Activated T-helper 1 cell treated with anti-CD3 and anti-CD28 coated beads, Interleukin-12 subunit alpha, Interleukin-12 subunit beta, Interleukin-2, Interleukin-4 antibody, amounts not matched to agents 30 ng/mL and 10 ng/mL and 1 ng/mL, durations not matched to agents 14 hours and 24 hours and 36 hours (primary cell): Measurements from ENCODE around the gene SYNGR4. TPM values are rescaled to one million over a fixed set of nuclear protein-coding genes. Genes with fewer than 3 reads are reported as not detected.
"Not testable (repeated sequence)": the region's sequence is repeated elsewhere in the genome, so short reads cannot be mapped to it uniquely, and the experiment has no call there.

Source experiments
- DNase-seq: peaks from one replicate; pipeline ENCODE4 v3.0.0; 2021; ENCODE audit warnings: low spot score
- H3K27ac Mint-ChIP-seq: one replicate; pipeline ENCODE4 v1.8.0; 2021; ENCODE audit warnings: mild to moderate bottlenecking, mixed read lengths
- H3K27me3 Mint-ChIP-seq: one replicate; pipeline ENCODE4 v1.8.0; 2022; ENCODE audit warnings: mild to moderate bottlenecking, moderate library complexity, mixed read lengths; ENCODE audit not compliant: insufficient read depth
- H3K36me3 Mint-ChIP-seq: one replicate; pipeline ENCODE4 v1.8.0; 2021; ENCODE audit warnings: low read depth, mixed read lengths
- H3K4me1 Mint-ChIP-seq: one replicate; pipeline ENCODE4 v1.8.0; 2021; ENCODE audit warnings: low read depth, mixed read lengths
- H3K4me3 Mint-ChIP-seq: one replicate; pipeline ENCODE4 v1.8.0; 2021; ENCODE audit warnings: mild to moderate bottlenecking, moderate library complexity, mixed read lengths
- H3K9me3 Mint-ChIP-seq: one replicate; pipeline ENCODE4 v1.8.0; 2021; ENCODE audit warnings: mixed read lengths
- intact Hi-C: fragments of 100-400 bp; cut with micrococcal nuclease; formaldehyde crosslinking; loops from one replicate; pipeline ENCODE4 v1.15.1; 2024
- total RNA-seq: library from RNA; stranded (reverse); gene quantifications from 2 replicates; pipeline ENCODE4 v1.2.3, GENCODE V29; 2022

Gene SYNGR4, protein sequence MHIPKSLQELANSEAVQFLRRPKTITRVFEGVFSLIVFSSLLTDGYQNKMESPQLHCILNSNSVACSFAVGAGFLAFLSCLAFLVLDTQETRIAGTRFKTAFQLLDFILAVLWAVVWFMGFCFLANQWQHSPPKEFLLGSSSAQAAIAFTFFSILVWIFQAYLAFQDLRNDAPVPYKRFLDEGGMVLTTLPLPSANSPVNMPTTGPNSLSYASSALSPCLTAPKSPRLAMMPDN
- 0.61 TPM in 1 of 2 replicates, not detected in the other for total RNA-seq

DNA sequence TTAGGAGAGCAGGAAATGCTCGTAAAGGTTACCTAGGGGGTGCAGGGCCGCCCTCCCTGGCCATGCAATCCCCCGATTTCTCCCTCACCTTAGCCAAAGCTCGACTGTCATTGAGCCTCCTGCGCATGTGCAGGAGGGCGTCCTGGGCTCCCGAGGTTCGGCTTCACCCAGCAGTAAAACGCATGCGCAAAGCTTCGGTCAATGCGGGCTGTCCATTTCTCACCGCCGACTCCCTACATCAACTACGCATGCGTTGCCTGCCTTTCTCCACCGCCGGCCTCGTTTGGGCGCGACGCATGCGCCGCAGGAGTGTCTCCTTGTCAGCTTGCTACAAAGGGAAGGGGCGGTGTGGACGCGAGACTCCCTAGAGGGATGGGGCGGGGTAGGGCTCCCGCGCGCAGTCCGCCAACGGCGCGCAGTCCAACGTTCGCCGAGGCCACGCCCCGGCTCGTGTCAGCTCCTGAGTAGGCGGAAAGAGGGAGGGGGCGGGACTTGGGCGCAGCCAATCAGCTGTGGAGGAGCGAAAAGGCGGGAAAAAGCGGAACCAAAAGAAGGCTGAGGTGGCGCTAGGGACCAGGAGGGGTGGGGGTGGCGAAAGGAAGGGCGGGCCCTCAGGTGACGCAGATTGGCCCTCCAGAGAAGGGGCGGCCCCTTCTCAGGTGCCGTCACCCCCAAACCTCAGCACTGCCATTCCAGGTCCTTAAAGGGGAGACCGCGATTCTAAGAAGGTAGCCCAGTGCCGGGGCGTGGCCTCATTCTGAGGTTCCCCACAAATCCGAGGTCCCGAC, at the start of gene SYNGR4, which contains the start of gene TMEM143:
TSS of gene SYNGR4 (plus strand) at position 558 of the 788 bp plus-strand sequence. CDS start 1,476 bp downstream, outside the sequence.
TSS of gene TMEM143 (minus strand) at position 131 of the 788 bp plus-strand sequence. CDS start at position 111, 20 bp downstream.
- peaks cover 4% of the 10 kb centered on the region for H3K36me3 Mint-ChIP-seq
- H3K27ac Mint-ChIP-seq: peak within 1 kb of the TSS; percentile 87
- peaks cover 6% of the 10 kb centered on the region for H3K4me1 Mint-ChIP-seq
- DNase-seq: peak; percentile 98
- H3K9me3 Mint-ChIP-seq: no peaks in the 10 kb centered on the region
- intact Hi-C loops: loop anchor here (1.0 to 10.0 kb wide), 17 partner anchors 27 to 1278 kb away; partner anchors contain the start of genes CYTH2, DBP, GRWD1 and GYS1
- H3K27me3 Mint-ChIP-seq: no peaks in the 10 kb centered on the region
- H3K4me3 Mint-ChIP-seq: peak within 1 kb of the TSS; percentile 85

DNA sequence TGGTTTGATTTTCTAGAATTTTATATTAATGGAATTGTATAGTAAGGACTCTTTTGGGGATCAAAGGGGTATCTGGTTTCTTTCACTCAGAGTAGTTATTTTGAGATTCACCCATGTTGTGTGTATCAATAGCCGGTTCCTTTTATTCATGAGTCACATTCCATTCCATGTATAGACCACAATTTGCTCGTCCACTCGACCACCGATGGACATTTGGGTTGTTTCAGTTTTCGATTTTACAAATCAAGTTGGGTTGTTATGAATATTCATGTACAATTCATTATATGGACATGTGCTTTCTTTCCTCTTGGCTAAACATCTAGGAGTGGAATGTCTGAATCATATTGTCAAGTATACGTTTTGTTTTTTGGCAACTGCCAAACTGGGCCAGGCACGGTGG, 48.5 kb upstream of the SYNGR4 start:
- intact Hi-C loops: no loop called here
- DNase-seq: no peak
- no peaks in the 10 kb centered on the region for H3K36me3 Mint-ChIP-seq
- H3K27me3 Mint-ChIP-seq: peaks cover 7% of the 10 kb centered on the region
- peaks cover 11% of the 10 kb centered on the region for H3K4me1 Mint-ChIP-seq
- no peaks in the 10 kb centered on the region for H3K9me3 Mint-ChIP-seq
- H3K4me3 Mint-ChIP-seq: no peak overlapping the region
- H3K27ac Mint-ChIP-seq: no peak overlapping the region

DNA sequence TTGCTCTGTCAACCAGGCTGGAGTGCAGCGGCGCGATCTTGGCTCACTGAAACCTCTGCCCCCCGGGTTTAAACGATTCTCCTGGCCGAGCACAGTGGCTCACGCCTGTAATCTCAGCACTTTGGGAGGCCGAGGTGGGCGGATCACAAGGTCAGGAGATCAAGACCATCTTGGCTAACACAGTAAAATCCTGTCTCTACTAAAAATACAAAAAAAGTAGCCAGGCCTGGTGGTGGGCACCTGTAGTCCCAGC, 46.5 kb upstream of the SYNGR4 start:
- DNase-seq, intact Hi-C loops, H3K27ac Mint-ChIP-seq, H3K9me3 Mint-ChIP-seq, H3K4me3 Mint-ChIP-seq, H3K27me3 Mint-ChIP-seq, H3K36me3 Mint-ChIP-seq: not testable (repeated sequence)
- H3K4me1 Mint-ChIP-seq: peaks cover 28% of the 10 kb centered on the region

DNA sequence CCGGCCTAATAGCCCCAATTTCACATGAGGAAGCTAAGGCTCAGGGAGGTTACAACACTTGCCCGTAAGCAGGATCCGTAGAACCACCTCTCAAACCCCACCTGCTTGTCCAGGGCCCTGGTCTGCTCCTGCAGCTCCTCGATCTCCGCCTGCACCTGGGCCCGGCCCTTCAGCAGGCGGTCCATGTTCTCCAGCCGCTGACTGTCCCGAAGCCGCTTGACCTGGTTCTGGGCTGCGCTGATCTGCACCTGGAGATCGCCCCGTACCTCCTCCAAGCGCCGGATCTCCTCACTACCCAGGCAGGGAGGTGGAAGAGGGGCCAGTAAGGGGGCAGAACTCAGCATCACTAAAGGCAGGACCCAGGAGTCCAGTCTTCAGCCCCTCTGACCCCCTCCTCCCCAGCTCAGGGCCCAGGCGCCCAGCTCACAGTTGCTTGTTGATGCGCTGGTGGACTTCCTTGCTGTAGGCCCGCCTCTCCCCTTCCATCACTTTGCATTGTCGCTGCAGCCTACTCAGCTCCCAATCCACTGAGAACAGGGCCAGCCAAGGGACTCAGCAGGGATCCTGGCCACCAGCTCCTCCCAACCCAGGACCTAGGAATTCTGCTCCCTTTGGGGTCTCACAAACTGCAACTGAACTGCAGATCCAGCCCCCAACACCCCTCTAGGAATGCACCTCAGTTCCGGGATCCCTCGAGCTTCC, 45.7 kb upstream of the SYNGR4 start:
- no peak for DNase-seq
- intact Hi-C loops: no loop called here

DNA sequence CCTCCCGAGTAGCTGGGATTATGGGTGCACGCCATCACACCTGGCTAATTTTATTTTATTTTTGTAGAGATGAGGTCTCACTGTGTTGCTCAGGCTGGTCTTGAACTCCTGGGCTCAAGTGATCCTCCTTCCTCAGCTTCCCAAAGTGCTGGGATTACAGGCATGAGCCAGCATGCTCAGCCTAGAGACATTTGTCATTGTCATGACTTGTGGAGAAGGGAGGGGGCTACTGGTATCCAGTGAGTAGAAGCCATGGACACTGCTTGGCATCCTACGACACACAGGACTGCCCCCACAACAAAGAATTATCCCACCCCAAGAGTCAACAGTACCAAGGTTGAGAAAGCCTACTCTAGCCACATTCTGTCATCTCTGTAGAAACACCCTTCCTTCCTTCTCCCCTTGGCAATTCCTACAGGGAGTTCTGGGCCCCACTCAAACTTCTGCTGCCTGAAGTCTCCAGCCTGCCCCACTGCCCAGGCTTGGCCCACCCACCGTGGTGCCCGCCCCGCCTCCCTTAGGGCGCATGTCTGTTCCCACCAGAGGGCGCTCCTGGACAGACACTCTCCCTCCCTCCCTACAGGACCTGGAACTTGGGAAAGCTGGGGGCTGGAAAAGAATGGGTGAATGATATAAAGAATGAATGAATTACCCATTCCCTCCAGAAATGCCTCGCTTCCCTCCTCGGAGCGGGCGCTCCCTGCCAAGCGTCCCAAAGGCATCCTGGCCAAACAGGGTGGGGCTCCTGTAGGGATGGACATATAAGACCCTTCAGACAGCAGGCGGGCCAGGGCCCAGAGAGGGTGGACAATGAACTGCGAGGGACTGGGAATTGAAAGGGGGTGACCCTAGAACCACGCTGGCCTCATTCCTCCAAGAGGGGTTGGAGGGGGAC, 44.3 kb upstream of the SYNGR4 start:
- no peaks in the 10 kb centered on the region for H3K9me3 Mint-ChIP-seq
- intact Hi-C loops: loop anchor here (2.0 to 10.0 kb wide), 9 partner anchors 31 to 715 kb away; partner anchors contain the start of genes BICRA, CARD8, CYTH2 and DBP
- H3K4me3 Mint-ChIP-seq: peak overlapping the region; percentile 87
- peak overlapping the region; percentile 40 for H3K27ac Mint-ChIP-seq
- peak; percentile 68 for DNase-seq
- peaks cover 51% of the 10 kb centered on the region for H3K4me1 Mint-ChIP-seq
- peaks cover 2% of the 10 kb centered on the region for H3K27me3 Mint-ChIP-seq
- H3K36me3 Mint-ChIP-seq: no peaks in the 10 kb centered on the region

More for the DNA sequence above, 45.7 kb upstream of the SYNGR4 start:
- Mint-ChIP-seq H3K4me1 (peaks cover 36% of the 10 kb centered on the region), H3K27me3 (peaks cover 2% of the 10 kb centered on the region), H3K36me3 (no peaks in the 10 kb centered on the region), H3K4me3 (no peak overlapping the region), H3K27ac (no peak overlapping the region), H3K9me3 (no peaks in the 10 kb centered on the region)

DNA sequence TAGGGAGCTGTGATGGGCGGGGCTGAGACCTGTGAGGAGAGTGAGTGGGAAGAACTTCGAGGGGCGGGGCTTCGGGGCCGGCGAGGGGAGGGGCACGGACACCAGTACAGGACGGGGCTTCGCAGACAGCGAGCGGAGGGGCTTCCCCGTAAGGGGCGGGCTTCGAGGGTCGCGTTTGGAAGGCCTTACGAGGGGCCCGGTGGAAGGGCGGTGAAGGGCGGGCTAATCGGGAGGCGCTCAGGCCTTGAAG, 42.9 kb upstream of the SYNGR4 start:
- peaks cover 11% of the 10 kb centered on the region for H3K36me3 Mint-ChIP-seq
- peak; percentile 95 for DNase-seq
- peaks cover 64% of the 10 kb centered on the region for H3K4me1 Mint-ChIP-seq
- H3K27me3 Mint-ChIP-seq: peaks cover 2% of the 10 kb centered on the region
- intact Hi-C loops: loop anchor here (1.0 to 10.0 kb wide), 12 partner anchors 12 to 716 kb away; partner anchors contain the start of genes BICRA, CARD8, CYTH2 and DBP
- H3K27ac Mint-ChIP-seq: peak overlapping the region; percentile 98
- H3K9me3 Mint-ChIP-seq: no peaks in the 10 kb centered on the region
- H3K4me3 Mint-ChIP-seq: peak overlapping the region; percentile 87

DNA sequence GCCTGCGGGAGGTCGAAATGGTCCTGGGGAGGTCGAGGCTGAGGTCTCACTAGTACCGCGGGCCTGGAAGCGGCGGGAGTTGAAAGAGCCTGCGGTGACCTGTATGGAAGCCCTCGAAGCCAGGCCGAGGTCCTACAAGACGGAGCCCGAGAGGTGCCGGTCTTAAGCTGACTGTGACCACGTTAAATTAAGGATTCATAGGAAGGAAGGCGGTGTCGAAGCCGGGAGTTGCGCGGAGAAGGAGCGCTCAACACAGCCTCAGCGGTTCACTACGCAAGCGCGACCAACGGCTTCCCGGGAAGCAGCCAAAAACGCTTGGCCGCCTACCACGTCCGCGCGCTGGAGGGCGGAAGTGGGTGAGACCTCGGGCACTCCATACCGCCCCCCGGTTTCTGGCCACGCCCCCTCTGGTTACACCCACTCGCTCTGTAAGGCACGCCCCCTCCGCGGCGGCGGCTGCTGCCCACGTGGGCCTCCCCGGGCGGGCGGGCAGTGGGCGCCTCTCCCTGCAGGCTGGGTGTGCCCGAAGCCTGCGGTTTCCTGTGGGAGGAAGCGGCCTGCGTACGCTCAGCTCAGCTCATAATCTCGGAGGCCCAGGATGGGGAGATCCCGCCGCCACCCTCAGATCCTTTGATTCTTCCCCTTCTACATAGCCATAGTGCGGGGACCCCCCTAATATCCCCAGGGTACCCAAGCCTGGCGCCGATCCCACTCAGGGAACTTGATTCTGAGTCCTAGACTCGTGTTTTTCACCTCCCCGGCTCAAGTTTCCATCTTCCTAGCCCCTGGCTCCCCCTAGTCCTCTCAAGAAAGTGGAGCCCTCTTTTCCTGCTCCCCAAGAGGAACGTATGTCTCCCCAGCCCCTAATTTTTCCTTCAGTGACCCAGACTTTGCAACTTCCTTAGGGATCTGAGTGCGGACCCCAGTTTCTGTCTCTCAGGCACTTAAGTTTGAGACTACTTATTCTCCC, 42.3 kb upstream of the SYNGR4 start:
- H3K27me3 Mint-ChIP-seq: peaks cover 2% of the 10 kb centered on the region
- intact Hi-C loops: loop anchor here (1.0 to 10.0 kb wide), 14 partner anchors 11 to 717 kb away; partner anchors contain the start of genes BICRA, CARD8, CYTH2 and DBP
- H3K9me3 Mint-ChIP-seq: no peaks in the 10 kb centered on the region
- peak; percentile 100 for DNase-seq
- H3K4me1 Mint-ChIP-seq: peaks cover 70% of the 10 kb centered on the region
- peak overlapping the region; percentile 98 for H3K27ac Mint-ChIP-seq
- H3K4me3 Mint-ChIP-seq: peak overlapping the region; percentile 87
- peaks cover 11% of the 10 kb centered on the region for H3K36me3 Mint-ChIP-seq

DNA sequence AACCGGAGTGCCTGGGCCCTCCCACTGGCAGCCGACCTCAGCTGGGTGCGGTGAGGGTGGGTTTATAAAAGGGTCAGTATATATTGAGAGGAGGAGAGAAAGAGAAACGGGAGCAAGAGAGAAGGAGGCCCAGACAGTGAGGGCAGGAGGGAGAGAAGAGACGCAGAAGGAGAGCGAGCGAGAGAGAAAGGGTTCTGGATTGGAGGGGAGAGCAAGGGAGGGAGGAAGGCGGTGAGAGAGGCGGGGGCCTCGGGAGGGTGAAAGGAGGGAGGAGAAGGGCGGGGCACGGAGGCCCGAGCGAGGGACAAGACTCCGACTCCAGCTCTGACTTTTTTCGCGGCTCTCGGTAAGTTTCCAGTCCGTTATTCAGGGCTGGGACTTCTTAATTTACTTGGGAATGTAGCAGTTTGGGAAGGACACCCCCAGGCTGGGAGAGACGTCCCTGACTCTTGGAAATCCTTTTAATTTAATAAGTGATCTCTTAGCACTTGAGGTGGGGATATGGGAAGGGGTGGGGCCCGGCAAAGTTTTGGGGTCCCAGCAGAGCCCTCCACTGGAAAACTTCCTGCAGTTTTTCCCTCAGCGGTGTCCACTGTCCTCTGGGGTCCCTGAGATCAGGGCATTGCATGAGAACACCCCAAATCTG, 38.8 kb upstream of the SYNGR4 start, which contains the start of gene EMP3:
TSS of gene EMP3 (plus strand) at position 288 of the 646 bp plus-strand sequence. CDS start 1,293 bp downstream, outside the sequence.
- H3K4me3 Mint-ChIP-seq: peak within 1 kb of the TSS; percentile 89
- H3K36me3 Mint-ChIP-seq: peaks cover 35% of the 10 kb centered on the region
- H3K27ac Mint-ChIP-seq: peak within 1 kb of the TSS; percentile 91
- DNase-seq: peak; percentile 81
- peaks cover 90% of the 10 kb centered on the region for H3K4me1 Mint-ChIP-seq
- intact Hi-C loops: loop anchor here (5.0 to 10.0 kb wide), 4 partner anchors 389 to 721 kb away; partner anchors contain the start of genes BICRA, GYS1, MAMSTR and PPP1R15A
- no peaks in the 10 kb centered on the region for H3K27me3 Mint-ChIP-seq
- H3K9me3 Mint-ChIP-seq: peaks cover 3% of the 10 kb centered on the region

DNA sequence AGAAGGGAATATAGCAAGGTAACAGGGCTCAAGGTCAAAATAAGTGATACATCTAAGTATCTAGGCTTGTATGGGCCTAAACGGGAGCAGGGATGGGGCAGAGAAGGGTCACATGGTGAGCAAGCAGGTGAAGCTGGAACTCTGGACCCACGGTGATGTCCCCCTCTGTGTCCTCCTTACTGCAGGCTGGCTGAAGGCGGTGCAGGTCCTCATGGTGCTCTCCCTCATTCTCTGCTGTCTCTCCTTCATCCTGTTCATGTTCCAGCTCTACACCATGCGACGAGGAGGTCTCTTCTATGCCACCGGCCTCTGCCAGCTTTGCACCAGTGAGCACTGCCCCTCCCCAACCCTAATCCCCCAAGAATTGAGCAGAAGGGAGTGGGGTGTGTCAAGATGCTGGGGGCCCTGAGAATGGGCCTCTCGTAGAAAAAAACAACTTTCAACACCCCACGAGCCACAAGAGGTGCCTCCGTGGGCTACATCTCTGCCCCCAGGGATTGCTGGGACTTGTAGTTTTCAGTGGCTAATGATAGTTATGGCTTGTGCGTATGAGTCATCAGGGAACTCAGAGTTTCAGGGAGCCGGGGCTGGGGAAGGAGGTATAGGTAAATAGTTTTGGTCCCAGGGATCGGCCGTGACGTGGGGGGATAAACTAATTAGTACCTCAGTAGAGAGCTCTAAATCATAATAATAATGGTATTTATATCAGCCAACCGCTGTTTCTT, 34.8 kb upstream of the SYNGR4 start:
- intact Hi-C loops: loop anchor here (5.0 to 10.0 kb wide), 4 partner anchors 385 to 725 kb away; partner anchors contain the start of genes BICRA, GYS1, MAMSTR and PPP1R15A
- Mint-ChIP-seq H3K27me3 (no peaks in the 10 kb centered on the region), H3K4me1 (peaks cover 83% of the 10 kb centered on the region), H3K4me3 (peak overlapping the region; percentile 83), H3K27ac (peak overlapping the region; percentile 91), H3K36me3 (peaks cover 44% of the 10 kb centered on the region), H3K9me3 (peaks cover 3% of the 10 kb centered on the region)
- DNase-seq: peak; percentile 31

DNA sequence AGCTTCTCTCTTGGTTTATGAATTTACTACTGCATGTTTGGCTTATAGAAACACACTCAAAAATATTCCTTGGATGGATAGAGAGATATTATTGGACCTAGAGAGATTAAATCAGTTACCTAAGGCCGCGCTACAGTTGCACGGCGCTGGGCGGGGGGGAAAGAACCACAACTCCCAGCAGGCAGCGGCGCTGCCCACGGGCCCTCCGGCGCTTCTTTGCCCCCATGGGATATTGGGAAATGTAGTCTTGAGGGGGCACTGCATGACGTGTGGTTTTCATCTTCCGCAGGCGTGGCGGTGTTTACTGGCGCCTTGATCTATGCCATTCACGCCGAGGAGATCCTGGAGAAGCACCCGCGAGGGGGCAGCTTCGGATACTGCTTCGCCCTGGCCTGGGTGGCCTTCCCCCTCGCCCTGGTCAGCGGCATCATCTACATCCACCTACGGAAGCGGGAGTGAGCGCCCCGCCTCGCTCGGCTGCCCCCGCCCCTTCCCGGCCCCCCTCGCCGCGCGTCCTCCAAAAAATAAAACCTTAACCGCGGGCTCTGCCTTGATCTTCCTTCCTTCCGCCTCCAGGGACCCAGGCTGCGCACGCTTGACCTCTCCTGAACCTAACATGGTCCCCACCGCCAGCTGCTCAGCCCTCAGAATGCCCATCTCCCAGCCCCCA, 34.0 kb upstream of the SYNGR4 start:
- peak overlapping the region; percentile 83 for H3K4me3 Mint-ChIP-seq
- peaks cover 1% of the 10 kb centered on the region for H3K27me3 Mint-ChIP-seq
- intact Hi-C loops: loop anchor here (5.0 kb wide), 1 partner anchor 182 kb away; the partner anchor contains the start of gene LMTK3
- peak; percentile 81 for DNase-seq
- H3K9me3 Mint-ChIP-seq: peaks cover 3% of the 10 kb centered on the region
- peaks cover 43% of the 10 kb centered on the region for H3K36me3 Mint-ChIP-seq
- peaks cover 83% of the 10 kb centered on the region for H3K4me1 Mint-ChIP-seq
- H3K27ac Mint-ChIP-seq: peak overlapping the region; percentile 91
